Stimulated activated naive CD8-positive, alpha-beta T cell treated with anti-CD3 and anti-CD28 coated beads, Interleukin-15, amount 100 ng/mL, for 72 hours (primary cell): ENCODE results near the gene RAB3GAP2.
A peak's percentile ranks its signal among the peaks of the same experiment; 100 is the strongest.
"Not testable (repeated sequence)": the region's sequence is repeated elsewhere in the genome, so short reads cannot be mapped to it uniquely, and the experiment has no call there.

Experiments
- ATAC-seq: fragments of 150-1000 bp; cut with Tn5 transposase; 2 replicates; pipeline ENCODE4 v1.10.0; 2021; ENCODE audit warnings: mild to moderate bottlenecking, moderate library complexity
- DNase-seq, 2 donors: peaks; one replicate each; pipeline ENCODE4 v3.0.0; 2021 to 2022
- H3K27ac Mint-ChIP-seq, 2 donors: one replicate each; pipeline ENCODE4 v1.8.0; 2022; ENCODE audit warnings: mild to moderate bottlenecking in 2 of 2, mixed read lengths in 2 of 2, moderate library complexity in 2 of 2
- H3K27me3 Mint-ChIP-seq: one replicate; pipeline ENCODE4 v1.8.0; 2022; ENCODE audit warnings: mixed read lengths
- H3K4me1 Mint-ChIP-seq: one replicate; pipeline ENCODE4 v1.8.0; 2022; ENCODE audit warnings: mild to moderate bottlenecking, mixed read lengths
- H3K4me3 Mint-ChIP-seq, 2 donors: one replicate each; pipeline ENCODE4 v1.8.0; 2022; ENCODE audit warnings: mild to moderate bottlenecking in 2 of 2, mixed read lengths in 2 of 2, moderate library complexity in 1 of 2
- H3K9me3 Mint-ChIP-seq, 2 donors: one replicate each; pipeline ENCODE4 v1.8.0; 2022; ENCODE audit warnings: mixed read lengths in 2 of 2

RAB3GAP2 gene

GRCh38 chr1:220233927-220234326, 38.3 kb downstream of the RAB3GAP2 start:
- H3K27ac Mint-ChIP-seq: no peak overlapping the region
- no peaks in the 10 kb centered on the region for H3K9me3 Mint-ChIP-seq
- peaks cover 18% of the 10 kb centered on the region for H3K4me1 Mint-ChIP-seq
- no peaks in the 10 kb centered on the region for H3K27me3 Mint-ChIP-seq
- DNase-seq (no peak), ATAC-seq (no peak)
- H3K4me3 Mint-ChIP-seq: no peak overlapping the region

- DNase-seq: no peak
- peaks cover 59% of the 10 kb centered on the region for H3K4me1 Mint-ChIP-seq
- no peaks in the 10 kb centered on the region for H3K27me3 Mint-ChIP-seq
- no peaks in the 10 kb centered on the region for H3K9me3 Mint-ChIP-seq
- peak overlapping the region in 1 of 2 donors; percentile 90 for H3K27ac Mint-ChIP-seq
- ATAC-seq: no peak
- no peak overlapping the region for H3K4me3 Mint-ChIP-seq
Measured at GRCh38 chr1:220229771-220230170, 42.5 kb downstream of the RAB3GAP2 start.

- H3K27ac Mint-ChIP-seq: no peak overlapping the region
Measured at GRCh38 chr1:220227393-220227792, 44.9 kb downstream of the RAB3GAP2 start.

GRCh38 chr1:220226752-220227151, 45.5 kb downstream of the RAB3GAP2 start:
- no peak for ATAC-seq
- Mint-ChIP-seq H3K27ac (no peak overlapping the region), H3K4me3 (no peak overlapping the region), H3K9me3 (no peaks in the 10 kb centered on the region), H3K4me1 (peaks cover 75% of the 10 kb centered on the region), H3K27me3 (no peaks in the 10 kb centered on the region)
- DNase-seq: no peak

More at GRCh38 chr1:220227393-220227792, 44.9 kb downstream of the RAB3GAP2 start:
- peaks cover 75% of the 10 kb centered on the region for H3K4me1 Mint-ChIP-seq
- ATAC-seq (no peak), DNase-seq (no peak)
- H3K27me3 Mint-ChIP-seq: no peaks in the 10 kb centered on the region
- H3K4me3 Mint-ChIP-seq: no peak overlapping the region
- H3K9me3 Mint-ChIP-seq: no peaks in the 10 kb centered on the region

GRCh38 chr1:220225957-220226356, 46.3 kb downstream of the RAB3GAP2 start:
- peaks cover 68% of the 10 kb centered on the region for H3K4me1 Mint-ChIP-seq
- no peak overlapping the region for H3K4me3 Mint-ChIP-seq
- H3K27me3 Mint-ChIP-seq: no peaks in the 10 kb centered on the region
- H3K27ac Mint-ChIP-seq: peak overlapping the region in 1 of 2 donors; percentile 31
- ATAC-seq (no peak), DNase-seq (no peak)
- H3K9me3 Mint-ChIP-seq: no peaks in the 10 kb centered on the region

GRCh38 chr1:220224611-220225124, 47.6 kb downstream of the RAB3GAP2 start:
- ATAC-seq: no peak
- no peak overlapping the region for H3K4me3 Mint-ChIP-seq
- H3K27me3 Mint-ChIP-seq: no peaks in the 10 kb centered on the region
- peak overlapping the region in 1 of 2 donors; percentile 62 for H3K27ac Mint-ChIP-seq
- no peak for DNase-seq
- no peaks in the 10 kb centered on the region for H3K9me3 Mint-ChIP-seq
- H3K4me1 Mint-ChIP-seq: peaks cover 70% of the 10 kb centered on the region

- ATAC-seq (peak; percentile 86), DNase-seq (no peak)
- no peaks in the 10 kb centered on the region for H3K9me3 Mint-ChIP-seq
- H3K27me3 Mint-ChIP-seq: no peaks in the 10 kb centered on the region
- H3K4me1 Mint-ChIP-seq: peaks cover 74% of the 10 kb centered on the region
- peak overlapping the region in 1 of 2 donors; percentile 66 for H3K27ac Mint-ChIP-seq
- peak overlapping the region in 1 of 2 donors; percentile 20 for H3K4me3 Mint-ChIP-seq
Measured at GRCh38 chr1:220224033-220224432, 48.2 kb downstream of the RAB3GAP2 start.

- ATAC-seq (no peak), DNase-seq (no peak)
- H3K27ac Mint-ChIP-seq: no peak overlapping the region
- H3K4me1 Mint-ChIP-seq: peaks cover 66% of the 10 kb centered on the region
- no peaks in the 10 kb centered on the region for H3K9me3 Mint-ChIP-seq
- no peak overlapping the region for H3K4me3 Mint-ChIP-seq
- H3K27me3 Mint-ChIP-seq: no peaks in the 10 kb centered on the region
Measured at GRCh38 chr1:220222939-220223338, 49.3 kb downstream of the RAB3GAP2 start.

GRCh38 chr1:220221670-220222069, 50.6 kb downstream of the RAB3GAP2 start:
- no peak for ATAC-seq
- no peaks in the 10 kb centered on the region for H3K9me3 Mint-ChIP-seq
- no peak overlapping the region for H3K4me3 Mint-ChIP-seq
- no peak overlapping the region for H3K27ac Mint-ChIP-seq
- DNase-seq: no peak
- no peaks in the 10 kb centered on the region for H3K27me3 Mint-ChIP-seq
- H3K4me1 Mint-ChIP-seq: peaks cover 53% of the 10 kb centered on the region

- no peaks in the 10 kb centered on the region for H3K9me3 Mint-ChIP-seq
- H3K4me1 Mint-ChIP-seq: peaks cover 49% of the 10 kb centered on the region
- no peak overlapping the region for H3K4me3 Mint-ChIP-seq
- no peak for DNase-seq
- H3K27ac Mint-ChIP-seq: no peak overlapping the region
- ATAC-seq: no peak
- no peaks in the 10 kb centered on the region for H3K27me3 Mint-ChIP-seq
Measured at GRCh38 chr1:220221269-220221668, 51.0 kb downstream of the RAB3GAP2 start.

- DNase-seq, H3K27me3 Mint-ChIP-seq, H3K27ac Mint-ChIP-seq, H3K9me3 Mint-ChIP-seq, ATAC-seq: not testable (repeated sequence)
- Mint-ChIP-seq H3K4me3 (peak overlapping the region in 1 of 2 donors; percentile 8), H3K4me1 (peaks cover 43% of the 10 kb centered on the region)
Measured at GRCh38 chr1:220220699-220221040, 51.6 kb downstream of the RAB3GAP2 start.

- no peaks in the 10 kb centered on the region for H3K27me3 Mint-ChIP-seq
- H3K4me3 Mint-ChIP-seq: no peak overlapping the region
- DNase-seq (no peak), ATAC-seq (peak; percentile 53)
- no peaks in the 10 kb centered on the region for H3K9me3 Mint-ChIP-seq
- peaks cover 37% of the 10 kb centered on the region for H3K4me1 Mint-ChIP-seq
- no peak overlapping the region for H3K27ac Mint-ChIP-seq
Measured at GRCh38 chr1:220219865-220220698, 52.2 kb downstream of the RAB3GAP2 start.

GRCh38 chr1:220219136-220219442, 53.2 kb downstream of the RAB3GAP2 start:
- no peaks in the 10 kb centered on the region for H3K9me3 Mint-ChIP-seq
- no peaks in the 10 kb centered on the region for H3K27me3 Mint-ChIP-seq
- H3K4me3 Mint-ChIP-seq: no peak overlapping the region
- H3K27ac Mint-ChIP-seq: no peak overlapping the region
- H3K4me1 Mint-ChIP-seq: peaks cover 27% of the 10 kb centered on the region
- no peak for ATAC-seq
- no peak for DNase-seq

- H3K4me1 Mint-ChIP-seq: peaks cover 23% of the 10 kb centered on the region
- H3K27me3 Mint-ChIP-seq, H3K4me3 Mint-ChIP-seq, H3K27ac Mint-ChIP-seq, H3K9me3 Mint-ChIP-seq: not testable (repeated sequence)
- DNase-seq (peak in 1 of 2 donors; percentile 33), ATAC-seq (peak; percentile 66)
Measured at GRCh38 chr1:220218397-220219135, 53.7 kb downstream of the RAB3GAP2 start.

GRCh38 chr1:220217383-220217988, 54.8 kb downstream of the RAB3GAP2 start:
- no peaks in the 10 kb centered on the region for H3K27me3 Mint-ChIP-seq
- no peak overlapping the region for H3K4me3 Mint-ChIP-seq
- H3K4me1 Mint-ChIP-seq: peaks cover 18% of the 10 kb centered on the region
- H3K27ac Mint-ChIP-seq: no peak overlapping the region
- no peaks in the 10 kb centered on the region for H3K9me3 Mint-ChIP-seq
- DNase-seq (no peak), ATAC-seq (no peak)
